Osteocyte (in vitro differentiated cells): ENCODE measurements around the gene RFXAP. TPM values are rescaled to one million over a fixed set of nuclear protein-coding genes. Genes with fewer than 3 reads are reported as not detected.

ENCODE experiments used
- DNase-seq: peaks from one replicate; pipeline ENCODE4 v3.0.0; 2021; ENCODE audit warnings: mixed read lengths; ENCODE audit not compliant: unreplicated experiment; ENCODE audit errors: extremely low spot score
- H3K27ac Mint-ChIP-seq: one replicate; pipeline ENCODE4 v1.8.0; 2021; ENCODE audit warnings: mild to moderate bottlenecking, mixed read lengths; ENCODE audit not compliant: unreplicated experiment
- H3K27me3 Mint-ChIP-seq: one replicate; pipeline ENCODE4 v1.8.0; 2021; ENCODE audit warnings: mixed read lengths; ENCODE audit not compliant: unreplicated experiment
- H3K36me3 Mint-ChIP-seq: one replicate; pipeline ENCODE4 v1.8.0; 2021; ENCODE audit warnings: mixed read lengths; ENCODE audit not compliant: unreplicated experiment
- H3K4me1 Mint-ChIP-seq: one replicate; pipeline ENCODE4 v1.8.0; 2021; ENCODE audit warnings: mixed read lengths; ENCODE audit not compliant: unreplicated experiment
- H3K4me3 Mint-ChIP-seq: one replicate; pipeline ENCODE4 v1.8.0; 2021; ENCODE audit warnings: mild to moderate bottlenecking, moderate library complexity, mixed read lengths; ENCODE audit not compliant: unreplicated experiment
- H3K9me3 Mint-ChIP-seq: one replicate; pipeline ENCODE4 v1.8.0; 2021; ENCODE audit warnings: mixed read lengths; ENCODE audit not compliant: unreplicated experiment
- total RNA-seq: library from RNA; stranded (reverse); gene quantifications from 2 replicates; pipeline ENCODE4 v1.2.1, GENCODE V29; 2021
- TF ChIP-seq, protein P1 (sequence below): fragments of 200-600 bp; sonication (generic); IDR thresholded peaks from 2 replicates; pipeline ENCODE4 v1.5.0; 2021; ENCODE audit warnings: antibody characterized with exemption, mild to moderate bottlenecking, moderate library complexity

RFXAP gene
- total RNA-seq, 1 donor from 2014 or later = 4.9 TPM

DNA sequence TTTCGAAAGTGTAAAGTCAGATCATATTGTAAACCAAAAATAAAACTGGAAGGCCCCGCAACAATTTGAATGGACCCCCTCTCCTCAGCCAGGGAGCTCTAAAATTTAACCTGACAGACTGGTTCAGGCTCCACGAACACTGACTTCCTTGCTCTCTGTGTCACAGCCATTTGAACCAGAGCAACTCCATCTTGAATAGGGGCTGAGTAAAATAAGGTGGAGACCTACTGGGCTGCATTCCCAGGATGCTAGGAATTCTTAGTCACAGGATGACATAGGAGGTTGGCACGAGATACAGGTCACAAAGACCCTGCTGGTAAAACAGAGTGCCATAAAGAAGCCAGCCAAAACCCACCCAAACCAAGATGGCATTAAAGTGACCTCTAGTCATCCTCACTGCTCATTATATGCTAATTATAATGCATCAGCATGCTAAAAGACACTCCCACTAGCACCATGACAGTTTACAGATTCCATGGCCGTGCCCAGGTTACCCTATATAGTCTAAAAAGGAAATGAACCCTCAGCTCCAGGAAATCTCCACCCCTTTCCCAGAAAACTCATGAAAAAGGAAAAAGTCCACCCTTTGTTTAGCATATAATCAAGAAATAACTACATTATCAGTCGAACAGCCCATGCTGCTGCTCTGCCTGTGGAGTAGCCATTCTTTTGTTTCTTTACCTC lies 43.1 kb downstream of the RFXAP start:
- no peaks in the 10 kb centered on the region for H3K4me1 Mint-ChIP-seq
- H3K27ac Mint-ChIP-seq = no peak overlapping the region
- DNase-seq = no peak

GRCh38 chr13:36862722-36863121 lies 43.7 kb downstream of the RFXAP start:
- no peak overlapping the region for H3K27ac Mint-ChIP-seq
- H3K4me1 Mint-ChIP-seq = no peaks in the 10 kb centered on the region
- H3K27me3 Mint-ChIP-seq = no peaks in the 10 kb centered on the region
- no peaks in the 10 kb centered on the region for H3K9me3 Mint-ChIP-seq
- TF ChIP-seq, protein P1, sequence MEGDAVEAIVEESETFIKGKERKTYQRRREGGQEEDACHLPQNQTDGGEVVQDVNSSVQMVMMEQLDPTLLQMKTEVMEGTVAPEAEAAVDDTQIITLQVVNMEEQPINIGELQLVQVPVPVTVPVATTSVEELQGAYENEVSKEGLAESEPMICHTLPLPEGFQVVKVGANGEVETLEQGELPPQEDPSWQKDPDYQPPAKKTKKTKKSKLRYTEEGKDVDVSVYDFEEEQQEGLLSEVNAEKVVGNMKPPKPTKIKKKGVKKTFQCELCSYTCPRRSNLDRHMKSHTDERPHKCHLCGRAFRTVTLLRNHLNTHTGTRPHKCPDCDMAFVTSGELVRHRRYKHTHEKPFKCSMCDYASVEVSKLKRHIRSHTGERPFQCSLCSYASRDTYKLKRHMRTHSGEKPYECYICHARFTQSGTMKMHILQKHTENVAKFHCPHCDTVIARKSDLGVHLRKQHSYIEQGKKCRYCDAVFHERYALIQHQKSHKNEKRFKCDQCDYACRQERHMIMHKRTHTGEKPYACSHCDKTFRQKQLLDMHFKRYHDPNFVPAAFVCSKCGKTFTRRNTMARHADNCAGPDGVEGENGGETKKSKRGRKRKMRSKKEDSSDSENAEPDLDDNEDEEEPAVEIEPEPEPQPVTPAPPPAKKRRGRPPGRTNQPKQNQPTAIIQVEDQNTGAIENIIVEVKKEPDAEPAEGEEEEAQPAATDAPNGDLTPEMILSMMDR = no peak
- H3K4me3 Mint-ChIP-seq = no peak overlapping the region
- DNase-seq = no peak
- peaks cover 6% of the 10 kb centered on the region for H3K36me3 Mint-ChIP-seq

More for the DNA sequence above, 43.1 kb downstream of the RFXAP start:
- Mint-ChIP-seq H3K4me3 (no peak overlapping the region), H3K36me3 (peaks cover 6% of the 10 kb centered on the region), H3K9me3 (no peaks in the 10 kb centered on the region), H3K27me3 (no peaks in the 10 kb centered on the region)
- TF ChIP-seq, protein P1 = no peak

DNA sequence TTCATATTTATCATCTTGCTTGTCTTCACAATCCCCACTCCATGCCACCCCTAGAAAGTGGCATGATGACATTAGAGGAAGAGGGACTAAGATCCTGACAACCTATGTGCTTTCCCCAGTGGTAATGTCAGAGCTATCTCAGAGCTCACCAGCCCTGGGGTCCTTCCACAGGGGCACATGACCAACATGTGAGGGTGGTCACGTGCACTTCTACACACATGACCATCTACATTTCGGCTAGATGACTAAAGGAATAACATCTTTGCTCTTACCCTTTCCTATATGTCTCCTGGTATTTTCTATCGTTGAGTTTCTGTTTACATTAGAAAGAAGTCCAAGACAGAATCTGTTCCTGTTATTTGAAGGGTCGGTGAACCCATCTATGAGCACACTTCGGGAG lies 46.2 kb downstream of the RFXAP start:
- no peak for DNase-seq
- Mint-ChIP-seq H3K27ac (no peak overlapping the region), H3K4me1 (no peaks in the 10 kb centered on the region), H3K9me3 (no peaks in the 10 kb centered on the region), H3K27me3 (no peaks in the 10 kb centered on the region), H3K36me3 (peaks cover 6% of the 10 kb centered on the region), H3K4me3 (no peak overlapping the region)
- TF ChIP-seq, protein P1 = no peak

- no peak for DNase-seq
- Mint-ChIP-seq H3K4me1 (no peaks in the 10 kb centered on the region), H3K4me3 (no peak overlapping the region), H3K27me3 (no peaks in the 10 kb centered on the region), H3K36me3 (peaks cover 6% of the 10 kb centered on the region), H3K27ac (no peak overlapping the region), H3K9me3 (no peaks in the 10 kb centered on the region)
- TF ChIP-seq, protein P1 = no peak
These were observed 47.2 kb downstream of the RFXAP start for GRCh38 chr13:36866232-36866631.

- Mint-ChIP-seq H3K4me3 (no peak overlapping the region), H3K4me1 (no peaks in the 10 kb centered on the region), H3K27ac (no peak overlapping the region), H3K9me3 (no peaks in the 10 kb centered on the region), H3K36me3 (peaks cover 8% of the 10 kb centered on the region), H3K27me3 (no peaks in the 10 kb centered on the region)
- no peak for DNase-seq
- TF ChIP-seq, protein P1 = no peak
These were observed 51.1 kb downstream of the RFXAP start for GRCh38 chr13:36870050-36870692.
